OCI-LY3 (cell line): ENCODE data around the gene DOK7.

ENCODE experiments used
- EZH2phosphoT487 ChIP-seq: fragments of 200-600 bp; shearing (Covaris generic); IDR thresholded peaks from 2 replicates; pipeline ENCODE4 v1.6.1; 2018; ENCODE audit warnings: antibody characterized with exemption, mixed run types, low read depth
- TF ChIP-seq, protein P1 (sequence below): fragments of 200-600, 300-600 bp; sonication (generic); IDR thresholded peaks from 2 replicates; pipeline ENCODE4 v1.5.1; 2014; ENCODE audit warnings: antibody characterized with exemption, low read length, low read depth

DNA sequence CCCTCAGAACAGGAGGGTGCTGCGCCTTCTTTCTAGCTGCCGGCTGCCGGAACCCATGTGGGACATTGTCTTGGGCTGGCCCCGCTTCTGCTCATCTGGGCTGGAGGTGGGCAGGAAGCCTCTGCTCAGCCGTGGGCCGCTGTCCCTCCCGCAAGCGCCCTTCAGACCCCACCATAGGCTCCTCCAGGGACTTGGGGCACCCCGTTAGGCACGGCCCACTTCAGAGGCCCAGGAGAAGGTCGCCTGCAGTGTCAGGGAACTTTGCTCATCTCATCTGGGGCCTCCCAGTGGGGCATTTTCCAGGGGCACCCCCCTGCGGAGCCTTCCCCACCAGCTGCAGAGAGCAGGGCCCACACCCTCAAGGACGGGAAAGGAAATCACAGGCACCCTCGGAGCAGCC, 32.9 kb downstream of the DOK7 start:
- no peak for TF ChIP-seq EZH2phosphoT487
- TF ChIP-seq, protein P1, sequence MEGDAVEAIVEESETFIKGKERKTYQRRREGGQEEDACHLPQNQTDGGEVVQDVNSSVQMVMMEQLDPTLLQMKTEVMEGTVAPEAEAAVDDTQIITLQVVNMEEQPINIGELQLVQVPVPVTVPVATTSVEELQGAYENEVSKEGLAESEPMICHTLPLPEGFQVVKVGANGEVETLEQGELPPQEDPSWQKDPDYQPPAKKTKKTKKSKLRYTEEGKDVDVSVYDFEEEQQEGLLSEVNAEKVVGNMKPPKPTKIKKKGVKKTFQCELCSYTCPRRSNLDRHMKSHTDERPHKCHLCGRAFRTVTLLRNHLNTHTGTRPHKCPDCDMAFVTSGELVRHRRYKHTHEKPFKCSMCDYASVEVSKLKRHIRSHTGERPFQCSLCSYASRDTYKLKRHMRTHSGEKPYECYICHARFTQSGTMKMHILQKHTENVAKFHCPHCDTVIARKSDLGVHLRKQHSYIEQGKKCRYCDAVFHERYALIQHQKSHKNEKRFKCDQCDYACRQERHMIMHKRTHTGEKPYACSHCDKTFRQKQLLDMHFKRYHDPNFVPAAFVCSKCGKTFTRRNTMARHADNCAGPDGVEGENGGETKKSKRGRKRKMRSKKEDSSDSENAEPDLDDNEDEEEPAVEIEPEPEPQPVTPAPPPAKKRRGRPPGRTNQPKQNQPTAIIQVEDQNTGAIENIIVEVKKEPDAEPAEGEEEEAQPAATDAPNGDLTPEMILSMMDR: no peak
